IMR-90 (cell line): ENCODE measurements around the gene ZNF146. TPM values are rescaled to one million over a fixed set of nuclear protein-coding genes. Genes with fewer than 3 reads are reported as not detected.
A peak's percentile ranks its signal among the peaks of the same experiment; 100 is the strongest.

Experiments
- ATAC-seq: fragments of 200-7000 bp; cut with Tn5 transposase; 2 replicates; pipeline ENCODE4 v1.9.1; 2020; ENCODE audit warnings: low read depth, mild to moderate bottlenecking, moderate library complexity
- BruUV-seq: library from RNA; stranded (reverse); fragments of 400-500 nt; replicated peaks from 2 replicates; lab custom pipeline; 2021; lab: Mats Ljungman, UMichigan
- CTCF ChIA-PET: fragments of 300-600 bp; formaldehyde crosslinking; extraction: SDS; loops from one replicate; lab custom pipeline; 2021; ENCODE audit warnings: antibody characterized with exemption; lab: Yijun Ruan, JAX
- POLR2A ChIA-PET: fragments of 300-600 bp; sonication (Branson Sonifier 250); formaldehyde crosslinking; loops from one replicate; lab custom pipeline; 2022; ENCODE audit warnings: antibody characterized with exemption; ENCODE audit not compliant: unreplicated experiment; lab: Charles Lee
- DNase-seq: peaks from one replicate; pipeline ENCODE4 v3.0.0; 2013
- H2AFZ ChIP-seq: replicated peaks from 2 replicates; pipeline ENCODE3; 2013; ENCODE audit warnings: low read length, mild to moderate bottlenecking; ENCODE audit not compliant: poor library complexity
- H2AK5ac ChIP-seq: 2 replicates; pipeline ENCODE4 v1.6.1; 2013; ENCODE audit warnings: low read depth, low read length, inconsistent platforms
- H2AK9ac ChIP-seq: replicated peaks from 2 replicates; pipeline ENCODE3; 2013; ENCODE audit warnings: mild to moderate bottlenecking, low read depth, low read length, moderate library complexity; ENCODE audit not compliant: poor library complexity
- H2BK120ac ChIP-seq: 2 replicates; pipeline ENCODE4 v1.6.1; 2013; ENCODE audit warnings: low read depth, low read length, inconsistent platforms
- H2BK15ac ChIP-seq: 3 replicates; pipeline ENCODE4 v1.6.1; 2013; ENCODE audit warnings: low read depth, low read length, inconsistent platforms
- H2BK20ac ChIP-seq: 2 replicates; pipeline ENCODE4 v1.6.1; 2013; ENCODE audit warnings: low read depth, mild to moderate bottlenecking, inconsistent platforms, low read length, moderate library complexity
- H2BK5ac ChIP-seq: 2 replicates; pipeline ENCODE4 v1.6.1; 2013; ENCODE audit warnings: mild to moderate bottlenecking, low read depth, low read length, inconsistent platforms; ENCODE audit not compliant: poor library complexity, severe bottlenecking
- H3K14ac ChIP-seq: replicated peaks from 2 replicates; pipeline ENCODE4 v1.6.1; 2013; ENCODE audit warnings: low read depth, low read length, inconsistent platforms
- H3K18ac ChIP-seq: 2 replicates; pipeline ENCODE4 v1.6.1; 2013; ENCODE audit warnings: low read depth, low read length, control low read depth
- H3K23ac ChIP-seq: 2 replicates; pipeline ENCODE4 v1.6.1; 2013; ENCODE audit warnings: low read depth, low read length, inconsistent platforms
- H3K27ac ChIP-seq: 2 replicates; pipeline ENCODE4 v1.5.1; 2013; ENCODE audit warnings: mild to moderate bottlenecking, control low read depth, low read length; ENCODE audit not compliant: insufficient read depth
- H3K27me3 ChIP-seq: 2 replicates; pipeline ENCODE4 v1.6.1; 2013; ENCODE audit warnings: low read length; ENCODE audit not compliant: control insufficient read depth, insufficient read depth
- H3K36me3 ChIP-seq: 2 replicates; pipeline ENCODE4 v1.6.1; 2013; ENCODE audit warnings: low read length, mixed read lengths; ENCODE audit not compliant: control insufficient read depth, insufficient read depth
- H3K4ac ChIP-seq: 2 replicates; pipeline ENCODE4 v1.6.1; 2013; ENCODE audit warnings: low read depth, low read length, inconsistent platforms
- H3K4me1 ChIP-seq: 2 replicates; pipeline ENCODE4 v1.6.1; 2013; ENCODE audit warnings: low read length, mixed read lengths; ENCODE audit not compliant: control insufficient read depth, insufficient read depth
- H3K4me2 ChIP-seq: 2 replicates; pipeline ENCODE4 v1.6.1; 2013; ENCODE audit warnings: low read depth, mild to moderate bottlenecking, control low read depth, low read length, moderate library complexity
- H3K4me3 ChIP-seq: 2 replicates; pipeline ENCODE4 v1.5.1; 2013; ENCODE audit warnings: low read depth, mild to moderate bottlenecking, control low read depth, low read length, moderate library complexity; ENCODE audit not compliant: insufficient read depth
- H3K56ac ChIP-seq: 2 replicates; pipeline ENCODE4 v1.6.1; 2013; ENCODE audit warnings: low read length, inconsistent platforms; ENCODE audit not compliant: insufficient read depth; ENCODE audit errors: extremely low read depth
- H3K79me1 ChIP-seq, 2 experiments: 2 replicates each; pipeline ENCODE4 v1.6.1; 2013; ENCODE audit warnings: low read length in 2 of 2, inconsistent platforms in 1 of 2, low read depth in 1 of 2
- H3K9ac ChIP-seq: 2 replicates; pipeline ENCODE4 v1.6.1; 2013; ENCODE audit warnings: low read depth, low read length, control low read depth
- H3K9me1 ChIP-seq: 2 replicates; pipeline ENCODE4 v1.6.1; 2013; ENCODE audit warnings: low read length, inconsistent platforms; ENCODE audit not compliant: insufficient read depth
- H3K9me3 ChIP-seq: 2 replicates; pipeline ENCODE4 v1.6.1; 2013; ENCODE audit warnings: low read length; ENCODE audit not compliant: control insufficient read depth, insufficient read depth
- H4K20me1 ChIP-seq: 2 replicates; pipeline ENCODE4 v1.6.1; 2013; ENCODE audit warnings: low read length, inconsistent platforms; ENCODE audit not compliant: insufficient read depth
- H4K5ac ChIP-seq: 2 replicates; pipeline ENCODE4 v1.6.1; 2013; ENCODE audit warnings: mild to moderate bottlenecking, low read depth, low read length, control low read depth
- H4K8ac ChIP-seq, 2 experiments: 2 replicates each; pipeline ENCODE4 v1.6.1; 2013; ENCODE audit warnings: low read depth in 2 of 2, low read length in 2 of 2, control low read depth in 1 of 2, inconsistent platforms in 1 of 2
- H4K91ac ChIP-seq: 2 replicates; pipeline ENCODE4 v1.6.1; 2013; ENCODE audit warnings: low read depth, low read length, inconsistent platforms; ENCODE audit not compliant: insufficient read depth
- BHLHE40 ChIP-seq: fragments of 150-350 bp; IDR thresholded peaks from 2 replicates; pipeline ENCODE4 v1.6.1; 2016; ENCODE audit warnings: mild to moderate bottlenecking, low read depth, low read length
- POLR2A ChIP-seq: IDR thresholded peaks from 2 replicates; pipeline ENCODE4 v1.6.1; 2012; ENCODE audit warnings: mild to moderate bottlenecking, low read depth, low read length
- RAD21 ChIP-seq: IDR thresholded peaks from 2 replicates; pipeline ENCODE4 v1.6.1; 2012; ENCODE audit warnings: low read length, improper control_type of control experiment
- WGBS, 2 experiments: methylation state at CpG; one replicate each; pipeline versions ENCODE4 v1.1.5 to v1.1.7; 2013; ENCODE audit warnings: missing lambda C conversion rate in 2 of 2; ENCODE audit not compliant: insufficient read length in 1 of 2; ENCODE audit errors: extremely low coverage in 2 of 2; 5-methylcytosine and 5-hydroxymethylcytosine counted together
- dilution Hi-C: fragments of 300-500 bp; cut with HindIII; formaldehyde crosslinking; loops from one replicate; pipeline ENCODE4 v1.14.3; 2018; ENCODE audit warnings: low sequenced_read_pairs; ENCODE audit not compliant: unreplicated experiment
- in situ Hi-C: fragments of 300-500 bp; cut with MboI; formaldehyde crosslinking; loops from 3 replicates; pipeline ENCODE4 v1.14.3; 2019; ENCODE audit warnings: low sequenced_read_pairs, inconsistent platforms, mixed read lengths
- intact Hi-C: fragments of 100-400 bp; cut with micrococcal nuclease; formaldehyde crosslinking; loops from 2 replicates; pipeline ENCODE4 v1.10.0; 2022
- polyA plus RNA-seq, 3 experiments: library from polyadenylated mRNA; depleted of rRNA; stranded (reverse); fragments of >200 nt; gene quantifications; 2 replicates each; pipeline ENCODE4 v1.2.3, GENCODE V29; 2012; ENCODE audit warnings: low replicate concordance in 1 of 3
- total RNA-seq: library from RNA; depleted of rRNA; stranded (reverse); fragments of >200 nt; gene quantifications from 2 replicates; pipeline ENCODE4 v1.2.3, GENCODE V29; 2012

ZNF146 gene
- total and polyA plus RNA-seq, 2 of the 4 experiments (the other 2 are of a cell fraction), result 61.6 to 106 TPM

DNA sequence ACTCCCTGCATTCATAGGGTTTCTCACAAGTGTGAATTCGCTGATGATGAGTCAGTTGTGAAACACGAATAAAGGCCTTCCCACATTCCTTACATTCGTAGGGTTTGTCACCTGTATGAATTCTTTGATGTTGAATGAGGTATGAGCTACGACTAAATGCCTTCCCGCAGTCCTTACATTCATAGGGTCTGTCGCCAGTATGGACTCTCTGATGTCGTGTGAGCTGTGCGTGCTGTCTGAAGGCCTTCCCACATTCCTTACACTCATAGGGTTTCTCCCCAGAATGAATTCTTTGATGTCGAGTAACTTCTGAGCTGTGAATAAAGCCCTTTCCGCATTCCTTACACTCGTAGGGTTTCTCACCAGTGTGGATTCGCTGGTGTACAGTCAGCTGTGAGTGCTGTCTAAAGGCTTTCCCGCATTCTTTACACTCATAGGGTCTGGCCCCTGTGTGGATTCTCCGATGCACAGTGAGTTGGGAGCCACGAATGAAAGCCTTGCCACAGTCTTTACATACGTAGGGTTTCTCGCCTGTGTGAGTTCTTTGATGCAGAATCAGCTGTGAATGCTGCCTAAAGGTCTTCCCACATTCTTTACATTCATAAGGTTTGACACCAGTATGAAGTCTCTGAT is 32.2 kb upstream of the ZNF146 start:
- in situ Hi-C loops, result loop anchor here (25.0 kb wide), 1 partner anchor 305 kb away; the partner anchor contains the start of gene ZNF566
- no peak overlapping the region for H2BK20ac ChIP-seq
- BruUV-seq, result no TSS peak
- H4K20me1 ChIP-seq, result no peaks in the 10 kb centered on the region
- H3K9ac ChIP-seq, result no peak overlapping the region
- dilution Hi-C loops, result no loop called here
- H2BK15ac ChIP-seq, result no peak overlapping the region
- H3K9me3 ChIP-seq, result no peaks in the 10 kb centered on the region
- H3K18ac ChIP-seq, result peak overlapping the region; percentile 49; the same call in 1 of the 2 replicates
- H2AK5ac ChIP-seq, result no peak overlapping the region
- H4K8ac ChIP-seq, result peak overlapping the region in 1 of 2 experiments; percentile 29; a peak in 1 of 4 replicates
- peaks cover 9% of the 10 kb centered on the region for H3K36me3 ChIP-seq
- DNase-seq (peak; percentile 77), ATAC-seq (peak; percentile 70)
- H2AFZ ChIP-seq, result peak overlapping the region; percentile 48
- H4K91ac ChIP-seq, result no peak overlapping the region
- POLR2A ChIA-PET, result no interaction called here
- no peaks in the 10 kb centered on the region for H3K9me1 ChIP-seq
- no peak overlapping the region for H3K56ac ChIP-seq
- peaks cover 2% of the 10 kb centered on the region; the same call in 1 of the 2 replicates for H3K4me1 ChIP-seq
- peak overlapping the region; percentile 19; the same call in 1 of the 2 replicates for H2BK120ac ChIP-seq
- peak overlapping the region; percentile 75 for H2BK5ac ChIP-seq
- no peak overlapping the region for H3K4me3 ChIP-seq
- CTCF ChIA-PET, result interaction anchor here (0.6 kb wide), 1 partner anchor 514 kb away, joined by 4 read pairs; no protein-coding TSS in a partner anchor
- H3K23ac ChIP-seq, result no peak overlapping the region
- no peaks in the 10 kb centered on the region for H3K79me1 ChIP-seq
- TF ChIP-seq BHLHE40, result peak; percentile 65; the same call in 1 of the 2 replicates
- no peak for TF ChIP-seq POLR2A
- TF ChIP-seq RAD21, result no peak
- intact Hi-C loops, result no loop called here
- peak overlapping the region; percentile 2; the same call in 1 of the 2 replicates for H3K14ac ChIP-seq
- H3K4me2 ChIP-seq, result peak overlapping the region; percentile 30; the same call in 1 of the 2 replicates
- peak overlapping the region; percentile 15; the same call in 1 of the 2 replicates for H4K5ac ChIP-seq
- no peaks in the 10 kb centered on the region for H3K27me3 ChIP-seq
- WGBS, 2 experiments, result 100% methylated on average over 1 of the region's 17 CpGs; no CpG with 5 or more reads in 1 of the 2 experiments
- H3K4ac ChIP-seq, result no peak overlapping the region
- 0 out of 2 replicates have a peak overlapping the region, but pooled peaks have one; percentile 6 for H3K27ac ChIP-seq
- no peak overlapping the region for H2AK9ac ChIP-seq
